Thyroid gland (tissue), 4 donors: ENCODE measurements around the gene CCDC138. TPM values are rescaled to one million over a fixed set of nuclear protein-coding genes. Genes with fewer than 3 reads are reported as not detected.

Source experiments
- DNase-seq, 2 donors: peaks; one replicate each; pipeline ENCODE4 v3.0.0-alpha.2; 2019
- H3K27ac ChIP-seq, 3 donors: fragments of 200-600 bp; sonication (generic); 1 replicate in 2 of 3; 2 replicates in 1 of 3; pipeline ENCODE4 v1.5.1; 2016 to 2019; ENCODE audit warnings: mild to moderate bottlenecking in 1 of 3, moderate library complexity in 1 of 3
- H3K27me3 ChIP-seq: fragments of 200-600 bp; sonication (generic); one replicate; pipeline ENCODE4 v1.5.1; 2019
- H3K36me3 ChIP-seq, 2 donors: fragments of 200-600 bp; sonication (generic); one replicate each; pipeline ENCODE4 v1.5.1; 2016 to 2019
- H3K4me1 ChIP-seq, 2 donors: fragments of 200-600 bp; sonication (generic); one replicate each; pipeline ENCODE4 v1.5.1; 2017 to 2019
- H3K4me3 ChIP-seq, 3 donors: fragments of 200-600 bp; sonication (generic); replicated peaks in 1 of 3; 1 replicate in 2 of 3; 2 replicates in 1 of 3; pipeline ENCODE4 v1.5.1; 2016; ENCODE audit warnings: mild to moderate bottlenecking in 1 of 3
- H3K9me3 ChIP-seq: fragments of 200-600 bp; sonication (generic); one replicate; pipeline ENCODE4 v1.5.1; 2017
- CTCF ChIP-seq, 6 experiments: fragments of 200-600 bp in 3 of 6; fragments of 450-650 bp in 3 of 6; sonication (generic) in 3 of 6; IDR thresholded peaks; one replicate each; pipeline ENCODE4 v1.5.1; 2016 to 2019; ENCODE audit warnings: antibody characterized with exemption in 6 of 6, mild to moderate bottlenecking in 2 of 6, inconsistent platforms in 1 of 6, moderate library complexity in 1 of 6
- POLR2A ChIP-seq, 2 donors: fragments of 450-650 bp; IDR thresholded peaks; one replicate each; pipeline ENCODE4 v1.6.1; 2017; ENCODE audit warnings: antibody characterized with exemption in 2 of 2, mild to moderate bottlenecking in 2 of 2, moderate library complexity in 1 of 2
- WGBS, 2 donors: methylation state at CpG; one replicate each; pipeline ENCODE4 v1.1.5; 2017; 5-methylcytosine and 5-hydroxymethylcytosine counted together
- intact Hi-C: fragments of 100-400 bp; cut with DNase I; formaldehyde crosslinking; loops from one replicate; pipeline ENCODE4 v1.15.1; 2023
- total RNA-seq, 4 donors: library from RNA; depleted of rRNA; stranded (reverse); fragments of >200 nt; gene quantifications; one replicate each; pipeline ENCODE4 v1.2.3, GENCODE V29; 2016

The CCDC138 gene
- total RNA-seq, 4 donors from 2014 or later, result 3.9 to 7.3 (median 5.8) TPM

GRCh38 chr2:108820482-108820881 is 33.9 kb downstream of the CCDC138 start:
- Histone ChIP-seq H3K4me3 (no peak overlapping the region), H3K9me3 (no peaks in the 10 kb centered on the region), H3K36me3 (peaks cover 0 to 9% of the 10 kb centered on the region in 2 donors), H3K27ac (no peak overlapping the region), H3K4me1 (no peaks in the 10 kb centered on the region), H3K27me3 (no peaks in the 10 kb centered on the region)
- WGBS, 2 donors, result 95 to 99% methylated on average over 2 of the region's 2 CpGs
- intact Hi-C loops, result no loop called here
- TF ChIP-seq POLR2A (IDR thresholded peaks at IDR 0.05) (no peak), CTCF (IDR thresholded peaks at IDR 0.05) (no peak)
- DNase-seq, result no peak

GRCh38 chr2:108823286-108823685 is 36.7 kb downstream of the CCDC138 start:
- no peaks in the 10 kb centered on the region for H3K4me1 ChIP-seq
- 89 to 96% methylated on average over 1 of the region's 1 CpG for WGBS, 2 donors
- intact Hi-C loops, result no loop called here
- DNase-seq, result no peak
- no peaks in the 10 kb centered on the region for H3K27me3 ChIP-seq
- no peaks in the 10 kb centered on the region for H3K36me3 ChIP-seq
- H3K27ac ChIP-seq, result no peak overlapping the region
- no peak for TF ChIP-seq POLR2A (IDR thresholded peaks at IDR 0.05)
- no peak for TF ChIP-seq CTCF (IDR thresholded peaks at IDR 0.05)
- H3K9me3 ChIP-seq, result no peaks in the 10 kb centered on the region
- H3K4me3 ChIP-seq, result no peak overlapping the region

GRCh38 chr2:108824316-108825070 is 37.9 kb downstream of the CCDC138 start:
- WGBS, 2 donors, result 96% methylated on average over 5 of the region's 5 CpGs
- Histone ChIP-seq H3K4me1 (no peaks in the 10 kb centered on the region), H3K27ac (no peak overlapping the region), H3K27me3 (no peaks in the 10 kb centered on the region), H3K9me3 (no peaks in the 10 kb centered on the region), H3K36me3 (no peaks in the 10 kb centered on the region), H3K4me3 (no peak overlapping the region)
- TF ChIP-seq POLR2A (IDR thresholded peaks at IDR 0.05) (no peak), CTCF (IDR thresholded peaks at IDR 0.05) (no peak)
- intact Hi-C loops, result no loop called here
- DNase-seq, result no peak

- TF ChIP-seq POLR2A (IDR thresholded peaks at IDR 0.05) (no peak), CTCF (IDR thresholded peaks at IDR 0.05) (no peak)
These were observed 38.7 kb downstream of the CCDC138 start for GRCh38 chr2:108825254-108825653.

GRCh38 chr2:108825736-108826135 is 39.2 kb downstream of the CCDC138 start:
- intact Hi-C loops, result no loop called here
- Histone ChIP-seq H3K4me3 (no peak overlapping the region), H3K27ac (no peak overlapping the region), H3K36me3 (no peaks in the 10 kb centered on the region), H3K27me3 (no peaks in the 10 kb centered on the region), H3K4me1 (no peaks in the 10 kb centered on the region), H3K9me3 (no peaks in the 10 kb centered on the region)
- no peak for DNase-seq
- TF ChIP-seq CTCF (IDR thresholded peaks at IDR 0.05) (no peak), POLR2A (IDR thresholded peaks at IDR 0.05) (no peak)
- 93 to 94% methylated on average over 3 of the region's 3 CpGs for WGBS, 2 donors

More at GRCh38 chr2:108825254-108825653, 38.7 kb downstream of the CCDC138 start:
- Histone ChIP-seq H3K4me1 (no peaks in the 10 kb centered on the region), H3K27ac (no peak overlapping the region), H3K9me3 (no peaks in the 10 kb centered on the region), H3K4me3 (no peak overlapping the region), H3K36me3 (no peaks in the 10 kb centered on the region), H3K27me3 (no peaks in the 10 kb centered on the region)
- intact Hi-C loops, result no loop called here
- DNase-seq, result no peak
- WGBS, 2 donors, result 64 to 65% methylated on average over 4 of the region's 4 CpGs
